Subcutaneous adipose tissue (tissue), 4 donors: ENCODE measurements around the gene PGM5. TPM values are rescaled to one million over a fixed set of nuclear protein-coding genes. Genes with fewer than 3 reads are reported as not detected.

Source experiments
- CTCF ChIP-seq: fragments of 450-650 bp; IDR thresholded peaks from one replicate; pipeline ENCODE4 v1.5.1; 2016; ENCODE audit warnings: low read depth, mild to moderate bottlenecking, control low read depth, antibody characterized with exemption, moderate library complexity
- total RNA-seq, 4 donors: library from RNA; depleted of rRNA; stranded (reverse); fragments of >200 nt; gene quantifications; one replicate each; pipeline ENCODE4 v1.1.0, GENCODE V29; 2016

Gene PGM5
- total RNA-seq, 4 donors from 2014 or later: 12.2 to 28.3 (median 20.9) TPM

GRCh38 chr9:68508547-68508946 is 152.1 kb downstream of the PGM5 start:
- no peak for TF ChIP-seq CTCF

DNA sequence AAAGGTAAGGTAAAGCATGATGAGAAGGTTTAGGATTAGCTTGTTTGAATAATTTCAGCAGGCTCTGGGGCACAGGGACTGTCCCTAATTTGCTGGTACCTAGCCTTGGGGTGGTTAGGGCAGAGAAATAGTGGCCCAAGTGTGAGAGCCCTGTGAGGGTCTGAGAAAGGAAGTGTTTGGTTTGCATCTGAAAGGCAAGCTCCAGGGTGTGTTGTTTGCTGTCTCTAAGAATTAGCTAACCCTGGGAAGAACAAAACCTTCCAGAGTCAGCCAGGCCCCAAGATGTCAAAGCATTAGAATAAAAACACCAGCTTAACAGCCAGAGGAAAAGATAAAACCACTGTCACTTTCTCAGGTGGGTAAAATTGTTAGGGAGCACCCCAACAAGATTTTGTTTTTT is 153.3 kb downstream of the PGM5 start:
- TF ChIP-seq CTCF: no peak

- no peak for TF ChIP-seq CTCF
Observed at GRCh38 chr9:68513385-68513784, 157.0 kb downstream of the PGM5 start.

DNA sequence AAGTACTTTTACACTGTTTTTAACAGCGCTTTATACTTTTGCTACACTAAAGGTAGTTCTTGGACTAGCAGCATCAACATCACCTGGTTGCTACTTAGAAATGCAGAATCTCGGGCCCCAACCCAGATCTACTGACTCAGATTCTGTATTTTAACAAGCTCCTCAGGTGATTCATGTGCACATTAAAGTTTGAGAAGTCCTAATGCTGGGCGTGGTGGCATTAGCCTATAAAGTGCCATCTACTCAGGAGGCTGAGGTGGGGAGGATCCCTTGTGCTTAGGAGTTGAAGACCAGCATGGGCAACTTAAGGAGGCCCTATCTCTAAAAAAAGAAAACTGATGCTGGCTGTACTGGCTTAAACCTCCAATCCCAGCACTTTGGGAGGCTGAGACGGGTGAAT is 157.6 kb downstream of the PGM5 start:
- no peak for TF ChIP-seq CTCF

GRCh38 chr9:68515326-68516017 is 159.1 kb downstream of the PGM5 start:
- TF ChIP-seq CTCF: no peak

DNA sequence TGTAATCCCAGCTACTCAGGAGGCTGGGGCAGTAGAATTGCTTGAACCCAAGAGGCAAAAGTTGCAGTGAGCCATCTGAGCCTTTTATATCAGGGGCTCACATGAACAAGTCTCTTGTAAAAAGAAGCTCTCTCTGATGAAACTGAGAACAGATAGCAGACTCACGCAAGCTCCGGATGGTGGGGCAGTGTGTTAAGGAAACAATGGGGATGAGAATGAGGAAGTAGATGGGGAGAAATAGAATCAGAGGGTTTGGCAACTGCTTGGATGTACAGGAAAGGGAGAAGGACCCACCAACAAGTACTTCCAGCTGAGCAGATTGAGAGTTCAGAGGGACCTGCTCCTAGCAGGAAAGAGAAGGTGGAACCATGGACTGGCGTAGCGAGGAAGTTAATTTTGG is 165.7 kb downstream of the PGM5 start:
- no peak for TF ChIP-seq CTCF

DNA sequence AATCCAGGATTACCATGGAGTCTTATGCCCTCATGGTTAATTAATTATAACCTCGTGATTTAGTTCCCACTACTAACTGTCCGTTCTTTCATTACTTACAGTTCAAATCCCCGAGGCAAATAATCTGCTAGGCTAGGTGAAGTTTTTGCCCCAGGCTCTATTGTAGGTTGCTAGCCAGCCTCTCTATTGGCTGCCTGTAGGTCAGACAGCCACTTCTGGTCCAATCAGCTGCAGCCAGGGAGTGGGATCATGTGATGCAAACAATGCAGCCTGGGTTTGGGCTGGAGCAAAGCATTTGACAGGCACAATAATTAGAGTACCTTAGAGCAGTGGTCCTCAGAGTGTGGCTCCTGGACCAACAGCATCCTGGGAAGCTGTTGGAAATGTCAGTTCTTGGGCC is 166.5 kb downstream of the PGM5 start:
- TF ChIP-seq CTCF: no peak
